A549 (cell line): ENCODE results near the gene SLC10A3. TPM values are rescaled to one million over a fixed set of nuclear protein-coding genes. Genes with fewer than 3 reads are reported as not detected.

Experiments used
- ATAC-seq, 2 experiments: fragments of 200-7000 bp in 1 of 2; fragments of >200 bp in 1 of 2; cut with Nextera tagmentation in 1 of 2; cut with Tn5 transposase in 1 of 2; 3 replicates each; pipeline versions ENCODE4 v1.8.0 to v1.9.1; 2018 to 2020; ENCODE audit warnings: mild to moderate bottlenecking in 1 of 2, moderate library complexity in 1 of 2
- CTCF ChIA-PET: fragments of 300-600 bp; sonication (Branson Sonifier 250); formaldehyde crosslinking; extraction: SDS; loops from one replicate; lab custom pipeline; 2021; ENCODE audit warnings: antibody characterized with exemption, inconsistent platforms; lab: Yijun Ruan, JAX
- POLR2A ChIA-PET: fragments of 350-600 bp; formaldehyde crosslinking; extraction: SDS; loops from one replicate; lab custom pipeline; 2021; ENCODE audit warnings: antibody characterized with exemption, inconsistent platforms; lab: Yijun Ruan, JAX
- DNase-seq, 2 experiments: peaks; one replicate each; pipeline versions ENCODE4 v3.0.0 to v3.0.0-alpha.2; 2011 to 2016; ENCODE audit warnings: low read depth in 1 of 2, low spot score in 1 of 2
- FAIRE-seq: peaks from 2 replicates; lab custom pipeline; 2011; peaks lifted over from hg19 to GRCh38; lab: Jason Lieb, UNC
- H3K27ac ChIP-seq, 2 experiments: fragments of >200 bp; sonication (Bioruptor Twin); formaldehyde crosslinking; 3 replicates each; pipeline ENCODE4 v1.5.1; 2016 to 2017
- H3K4me1 ChIP-seq: fragments of >200 bp; sonication (Bioruptor Twin); formaldehyde crosslinking; 3 replicates; pipeline ENCODE4 v1.6.1; 2016
- H3K4me2 ChIP-seq: fragments of >200 bp; sonication (Bioruptor Twin); formaldehyde crosslinking; 3 replicates; pipeline ENCODE4 v1.6.1; 2016
- H3K4me3 ChIP-seq: fragments of >200 bp; sonication (Bioruptor Twin); formaldehyde crosslinking; 3 replicates; pipeline ENCODE4 v1.5.1; 2016
- H3K9me3 ChIP-seq: fragments of >200 bp; sonication (Bioruptor Twin); formaldehyde crosslinking; 3 replicates; pipeline ENCODE4 v1.6.1; 2016
- CTCF ChIP-seq: fragments of >200 bp; sonication (Bioruptor Twin); formaldehyde crosslinking; IDR thresholded peaks from 3 replicates; pipeline ENCODE4 v1.5.1; 2016
- EHF ChIP-seq: fragments of 250-450 bp; sonication (Bioruptor Pico); IDR thresholded peaks from 2 replicates; pipeline ENCODE4 v1.5.0; 2020; ENCODE audit warnings: mild to moderate bottlenecking
- ELK1 ChIP-seq: fragments of 150-350 bp; IDR thresholded peaks from 2 replicates; pipeline ENCODE4 v1.6.1; 2014; ENCODE audit warnings: low read depth, mild to moderate bottlenecking, low read length
- EP300 ChIP-seq, 2 experiments: fragments of >200 bp; sonication (Bioruptor Twin); formaldehyde crosslinking; IDR thresholded peaks; 2 replicates in 1 of 2; 3 replicates in 1 of 2; pipeline ENCODE4 v1.6.1; 2016 to 2017
- ESRRA ChIP-seq: fragments of 150-350 bp; IDR thresholded peaks from 2 replicates; pipeline ENCODE4 v1.6.1; 2014; ENCODE audit warnings: mild to moderate bottlenecking, low read length, borderline replicate concordance
- FOSL2 ChIP-seq, 2 experiments: fragments of 450-650 bp in 1 of 2; fragments of >200 bp in 1 of 2; sonication (Bioruptor Twin) in 1 of 2; formaldehyde crosslinking; IDR thresholded peaks; 2 replicates each; pipeline versions ENCODE4 v1.5.0 to v1.6.1; 2016 to 2020; ENCODE audit warnings: mild to moderate bottlenecking in 1 of 2, moderate library complexity in 1 of 2
- GATA3 ChIP-seq: IDR thresholded peaks from 2 replicates; pipeline ENCODE4 v1.6.1; 2012; ENCODE audit warnings: borderline replicate concordance
- HEYL ChIP-seq: fragments of 250-450 bp; sonication (Bioruptor Pico); IDR thresholded peaks from 2 replicates; pipeline ENCODE4 v1.8.0; 2021; ENCODE audit warnings: mild to moderate bottlenecking, moderate library complexity
- HOXB13 ChIP-seq: fragments of 250-450 bp; sonication (Bioruptor Pico); IDR thresholded peaks from 2 replicates; pipeline ENCODE4 v1.5.0; 2020; ENCODE audit warnings: low read depth, mild to moderate bottlenecking, moderate library complexity
- HOXB5 ChIP-seq: fragments of 250-450 bp; sonication (Bioruptor Pico); IDR thresholded peaks from 2 replicates; pipeline ENCODE4 v1.5.0; 2020; ENCODE audit warnings: mild to moderate bottlenecking, moderate library complexity
- JUNB ChIP-seq: fragments of >200 bp; sonication (Bioruptor Twin); formaldehyde crosslinking; IDR thresholded peaks from 2 replicates; pipeline ENCODE4 v1.6.1; 2016
- MAX ChIP-seq: IDR thresholded peaks from 2 replicates; pipeline ENCODE4 v1.6.1; 2012
- MYC ChIP-seq: IDR thresholded peaks from 2 replicates; pipeline ENCODE4 v1.6.1; 2012; ENCODE audit warnings: mild to moderate bottlenecking, inconsistent platforms, low read length, improper control_type of control experiment, borderline replicate concordance
- RAD21 ChIP-seq, 2 experiments: fragments of >200 bp in 1 of 2; sonication (Bioruptor Twin) in 1 of 2; formaldehyde crosslinking in 1 of 2; IDR thresholded peaks in 1 of 2; conservative IDR thresholded peaks in 1 of 2; 2 replicates in 1 of 2; 3 replicates in 1 of 2; pipeline ENCODE4 v1.6.1; 2012 to 2018; ENCODE audit warnings: inconsistent platforms in 1 of 2
- RARB ChIP-seq: fragments of 250-450 bp; sonication (Bioruptor Pico); IDR thresholded peaks from 2 replicates; pipeline ENCODE4 v1.8.0; 2021; ENCODE audit warnings: mild to moderate bottlenecking, moderate library complexity
- RCOR1 ChIP-seq: fragments of 150-350 bp; IDR thresholded peaks from 2 replicates; pipeline ENCODE4 v1.6.1; 2014; ENCODE audit warnings: antibody characterized with exemption, low read length, low read depth
- REST ChIP-seq: fragments of 200-600 bp; sonication (generic); IDR thresholded peaks from 2 replicates; pipeline ENCODE4 v1.6.1; 2016; ENCODE audit warnings: antibody characterized with exemption, mild to moderate bottlenecking, moderate library complexity
- RFX5 ChIP-seq: fragments of 450-650 bp; IDR thresholded peaks from 2 replicates; pipeline ENCODE4 v1.7.1; 2014; ENCODE audit warnings: antibody characterized with exemption, mild to moderate bottlenecking, moderate library complexity
- RNF2 ChIP-seq: fragments of 200-600 bp; sonication (generic); IDR thresholded peaks from 2 replicates; pipeline ENCODE4 v1.6.1; 2016; ENCODE audit warnings: low read depth, mild to moderate bottlenecking, antibody characterized with exemption, moderate library complexity, borderline replicate concordance
- SMC3 ChIP-seq: fragments of >200 bp; sonication (Bioruptor Twin); formaldehyde crosslinking; IDR thresholded peaks from 3 replicates; pipeline ENCODE4 v1.6.1; 2018; ENCODE audit warnings: inconsistent platforms
- SREBF2 ChIP-seq: fragments of 450-650 bp; IDR thresholded peaks from 2 replicates; pipeline ENCODE4 v1.6.1; 2014; ENCODE audit warnings: mild to moderate bottlenecking, moderate library complexity
- WGBS: methylation state at CpG from one replicate; pipeline ENCODE4 v1.1.6; 2017; ENCODE audit errors: missing lambda C conversion rate; 5-methylcytosine and 5-hydroxymethylcytosine counted together
- polyA plus RNA-seq, 4 experiments: library from polyadenylated mRNA; depleted of rRNA in 3 of 4; stranded (reverse); fragments of >200 nt; fragmentation: RNase III in 1 of 4; extraction: RNeasy Plus Mini Kit Qiagen cat#74134 plus additional on column Dnase treatment in 1 of 4; gene quantifications; 2 replicates in 3 of 4; 3 replicates in 1 of 4; pipeline ENCODE4 v1.2.3, GENCODE V29; 2011 to 2017

Gene SLC10A3
- polyA plus RNA-seq, 2 of the 4 experiments (the other 2 are of a cell fraction), result 9.0 to 21.7 TPM

- TF ChIP-seq CTCF (no peak), HOXB5 (no peak)
These were observed 20.0 kb downstream of the SLC10A3 start (continued) for GRCh38 chrX:154470434-154470833.

GRCh38 chrX:154469880-154470279 is 20.5 kb downstream of the SLC10A3 start:
- no peaks in the 10 kb centered on the region for H3K9me3 ChIP-seq
- CTCF ChIA-PET, result no interaction called here
- no peak overlapping the region for H3K4me2 ChIP-seq
- no peak overlapping the region for H3K4me3 ChIP-seq
- 92% methylated on average over 14 of the region's 18 CpGs for WGBS
- no peak overlapping the region for H3K27ac ChIP-seq
- DNase-seq (no peak), ATAC-seq (no peak), FAIRE-seq (no peak)
- TF ChIP-seq FOSL2 (IDR thresholded peaks at IDR 0.05), result no peak
- TF ChIP-seq FOSL2 (CRISPR knock-in tag; IDR thresholded peaks at IDR 0.05), result no peak
- TF ChIP-seq EP300 (IDR thresholded peaks at IDR 0.05), result no peak
- no peak for TF ChIP-seq MAX
- no peak for TF ChIP-seq HEYL
- TF ChIP-seq ELK1, result no peak
- no peak for TF ChIP-seq MYC
- TF ChIP-seq ESRRA, result no peak
- TF ChIP-seq RNF2, result no peak
- TF ChIP-seq EHF, result no peak
- TF ChIP-seq HOXB13 (CRISPR knock-in tag), result no peak
- no peak for TF ChIP-seq RAD21 (conservative IDR thresholded peaks at IDR 0.05 in 1 of 2, IDR thresholded peaks at IDR 0.05 in 1 of 2)
- TF ChIP-seq RFX5, result no peak
- no peak for TF ChIP-seq SREBF2
- TF ChIP-seq JUNB, result no peak
- no peak for TF ChIP-seq RCOR1
- TF ChIP-seq GATA3, result no peak
- TF ChIP-seq RARB (CRISPR knock-in tag), result no peak
- no peak for TF ChIP-seq REST
- no peak for TF ChIP-seq SMC3
- POLR2A ChIA-PET, result no interaction called here
- H3K4me1 ChIP-seq, result no peaks in the 10 kb centered on the region
